ENCODE measurements around the gene TUBB. TPM values are rescaled to one million over a fixed set of nuclear protein-coding genes. Genes with fewer than 3 reads are reported as not detected.

The TUBB gene
- total RNA-seq, 1 experiment from 2014 or later, result 1,719 TPM

GRCh38 chr6:30725713-30726505, 5.8 kb downstream of the TUBB start:
- Histone ChIP-seq H3K9ac (ENCODE audit: extremely low read depth, insufficient read length, low read length) (no peak overlapping the region), H3K79me2 (ENCODE audit: insufficient read depth, low read length) (peaks cover 7% of the 10 kb centered on the region; the same call in 1 of the 2 replicates), H2BK5ac (ENCODE audit: insufficient read length, low read length) (no peak overlapping the region), H3K4me1 (ENCODE audit: insufficient read depth, low read length) (no peaks in the 10 kb centered on the region), H3K23me2 (ENCODE audit: insufficient read length, low read depth, low read length, poor library complexity, severe bottlenecking) (peaks cover 3% of the 10 kb centered on the region), H2BK120ac (ENCODE audit: low read depth, low read length, poor library complexity, severe bottlenecking) (no peak overlapping the region), H4K5ac (ENCODE audit: insufficient read length, low read depth, low read length) (no peak overlapping the region), H3K23ac (ENCODE audit: insufficient read length, low read depth, low read length) (no peak overlapping the region), H3K4me2 (ENCODE audit: insufficient read depth, insufficient read length, low read length) (no peak overlapping the region), H2BK20ac (ENCODE audit: low read depth, low read length, poor library complexity, severe bottlenecking) (no peak overlapping the region), H2AK5ac (ENCODE audit: insufficient read length, low read length) (no peak overlapping the region), H3T11ph (ENCODE audit: low read length) (no peak overlapping the region), H2AFZ (ENCODE audit: low read length) (no peak overlapping the region), H3K79me1 (ENCODE audit: insufficient read depth, low read depth, low read length, poor library complexity, severe bottlenecking) (no peaks in the 10 kb centered on the region), H4K20me1 (ENCODE audit: control insufficient read depth, insufficient read depth, insufficient read length) (no peaks in the 10 kb centered on the region), H3K18ac (ENCODE audit: insufficient read length, low read depth, low read length) (no peak overlapping the region), H3K56ac (ENCODE audit: insufficient read length, low read depth, low read length) (no peak overlapping the region), H2BK15ac (ENCODE audit: low read depth, low read length) (no peak overlapping the region), H3K14ac (ENCODE audit: insufficient read depth, low read length) (no peak overlapping the region), H3K4ac (ENCODE audit: low read depth, low read length) (no peak overlapping the region), H3K9me3 (ENCODE audit: control insufficient read depth, low read depth, low read length) (no peaks in the 10 kb centered on the region), H4K91ac (ENCODE audit: insufficient read length, low read depth, low read length) (no peak overlapping the region), H4K8ac (replicated peaks; ENCODE audit: insufficient read length, low read depth, low read length) (no peak overlapping the region), H2BK12ac (ENCODE audit: insufficient read length, low read depth, low read length) (no peak overlapping the region), H3K27me3 (ENCODE audit: insufficient read depth, low read length) (no peaks in the 10 kb centered on the region), H3K27ac (ENCODE audit: insufficient read length, low read depth, low read length) (no peak overlapping the region)
- H3K4me3 Mint-ChIP-seq, result peak overlapping the region in 1 of 2 experiments; percentile 60; a peak in 1 of 5 replicates
- H3K4me1 Mint-ChIP-seq, result peaks cover 22 to 32% of the 10 kb centered on the region in 2 experiments
- H3K27me3 Mint-ChIP-seq (ENCODE audit: low read depth), result peaks cover 5% of the 10 kb centered on the region; the same call in 1 of the 2 replicates
- no CpG with 5 or more reads among the region's 3 CpGs for WGBS (ENCODE audit: extremely low coverage, insufficient read length, low lambda C conversion rate)
- peaks cover 47 to 83% (median 62%) of the 10 kb centered on the region in 3 experiments for H3K36me3 Mint-ChIP-seq (ENCODE audit: insufficient read depth in 1 of 3, low read depth in 3 of 3)
- peak overlapping the region in 2 of 3 experiments; percentile 61 to 95; a peak in 4 of 7 replicates for H3K27ac Mint-ChIP-seq
- no peak for TF ChIP-seq CTCF (conservative IDR thresholded peaks at IDR 0.05)
- H3K9me3 Mint-ChIP-seq, result no peaks in the 10 kb centered on the region
- peak; percentile 49 for DNase-seq
